Adipocyte (in vitro differentiated cells): ENCODE measurements around the gene TBXA2R.

Source experiments
- DNase-seq: peaks from one replicate; pipeline ENCODE4 v3.0.0-alpha.2; 2015; ENCODE audit warnings: low read depth
- H3K27me3 ChIP-seq: replicated peaks from 2 replicates; pipeline ENCODE4 v1.7.0; 2013; ENCODE audit warnings: mild to moderate bottlenecking, low read length, moderate library complexity; ENCODE audit not compliant: control insufficient read depth, insufficient read depth
- H3K36me3 ChIP-seq: 2 replicates; pipeline ENCODE4 v1.7.0; 2013; ENCODE audit warnings: low read length, mild to moderate bottlenecking, moderate library complexity; ENCODE audit not compliant: control insufficient read depth, insufficient read depth, severe bottlenecking
- H3K4me1 ChIP-seq: 2 replicates; pipeline ENCODE4 v1.7.0; 2013; ENCODE audit warnings: mild to moderate bottlenecking, low read length, moderate library complexity; ENCODE audit not compliant: control insufficient read depth, insufficient read depth
- H3K4me3 ChIP-seq: 2 replicates; pipeline ENCODE4 v1.7.0; 2013; ENCODE audit warnings: mild to moderate bottlenecking, low read length, moderate library complexity
- H3K9ac ChIP-seq: 2 replicates; pipeline ENCODE4 v1.7.0; 2013; ENCODE audit warnings: mild to moderate bottlenecking, low read length, moderate library complexity
- H3K9me3 ChIP-seq: 2 replicates; pipeline ENCODE4 v1.7.0; 2013; ENCODE audit warnings: mild to moderate bottlenecking, low read length, moderate library complexity; ENCODE audit not compliant: control insufficient read depth

The TBXA2R gene

GRCh38 chr19:3544742-3545668 is 61.7 kb downstream of the TBXA2R start:
- H3K4me1 ChIP-seq, result no peaks in the 10 kb centered on the region
- H3K9ac ChIP-seq, result no peak overlapping the region
- no peaks in the 10 kb centered on the region for H3K9me3 ChIP-seq
- peak; percentile 73 for DNase-seq
- H3K27me3 ChIP-seq, result no peaks in the 10 kb centered on the region
- peaks cover 35% of the 10 kb centered on the region for H3K36me3 ChIP-seq
- H3K4me3 ChIP-seq, result no peak overlapping the region
